SK-N-MC (cell line): Measurements from ENCODE around the gene MORF4L1.

ENCODE experiments used
- EZH2 ChIP-seq: fragments of 200-600 bp; sonication (generic); IDR thresholded peaks from one replicate; pipeline ENCODE4 v1.6.1; 2017; ENCODE audit warnings: antibody characterized with exemption
- POLR2AphosphoS5 ChIP-seq: IDR thresholded peaks from 2 replicates; pipeline ENCODE4 v1.6.1; 2012; ENCODE audit warnings: mild to moderate bottlenecking, low read depth, low read length, borderline replicate concordance

DNA sequence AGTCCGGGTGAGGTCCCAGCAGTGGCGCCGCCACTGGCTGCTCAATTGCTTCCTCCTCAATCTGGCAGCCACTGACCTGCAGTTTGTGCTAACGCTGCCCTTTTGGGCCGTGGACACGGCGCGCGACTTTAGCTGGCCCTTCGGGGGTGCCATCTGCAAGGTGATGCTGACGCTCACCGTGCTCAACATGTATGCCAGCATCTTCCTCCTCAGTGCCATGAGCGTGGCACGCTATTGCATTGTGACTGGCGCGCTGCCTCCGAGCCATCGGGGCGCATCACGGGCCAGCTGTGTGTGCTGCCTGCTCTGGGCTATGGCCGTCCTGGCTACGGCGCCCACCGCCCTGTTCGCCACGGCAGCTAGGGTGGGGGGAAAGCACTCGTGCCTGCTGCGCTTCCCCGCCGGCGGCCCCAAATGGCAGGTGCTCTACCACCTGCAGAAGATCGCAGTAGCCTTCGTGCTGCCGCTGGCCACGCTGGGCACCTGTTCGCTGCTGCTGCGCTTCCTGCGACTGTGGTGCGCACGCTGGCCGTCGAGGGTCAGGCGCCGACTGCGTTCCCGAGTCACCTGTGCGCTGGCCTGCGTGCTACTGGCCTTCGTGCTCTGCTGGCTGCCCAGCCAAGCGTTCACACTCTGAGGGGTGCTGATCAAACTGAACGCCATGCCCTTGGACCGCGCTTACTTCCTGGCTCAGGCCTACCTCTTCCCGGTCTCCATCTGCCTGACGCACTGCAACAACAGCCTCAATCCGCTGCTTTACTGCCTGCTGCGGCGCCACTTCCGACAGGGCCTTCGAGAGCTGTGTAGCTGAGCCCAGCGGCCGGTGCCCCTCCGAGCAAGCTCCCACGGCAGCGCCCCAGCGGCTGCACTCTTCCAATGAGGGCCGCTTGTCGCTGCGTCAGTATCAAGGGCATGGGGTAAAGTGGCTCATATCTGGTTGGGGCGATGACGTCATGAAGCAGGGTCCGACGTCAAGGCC is 41.2 kb upstream of the MORF4L1 start:
- TF ChIP-seq EZH2, result no peak
- TF ChIP-seq POLR2AphosphoS5, result no peak
